Measurements from ENCODE around the gene LCE3D. TPM values are rescaled to one million over a fixed set of nuclear protein-coding genes. Genes with fewer than 3 reads are reported as not detected.

Gene LCE3D
- total and polyA plus RNA-seq, 2 experiments from 2014 or later = not detected

DNA sequence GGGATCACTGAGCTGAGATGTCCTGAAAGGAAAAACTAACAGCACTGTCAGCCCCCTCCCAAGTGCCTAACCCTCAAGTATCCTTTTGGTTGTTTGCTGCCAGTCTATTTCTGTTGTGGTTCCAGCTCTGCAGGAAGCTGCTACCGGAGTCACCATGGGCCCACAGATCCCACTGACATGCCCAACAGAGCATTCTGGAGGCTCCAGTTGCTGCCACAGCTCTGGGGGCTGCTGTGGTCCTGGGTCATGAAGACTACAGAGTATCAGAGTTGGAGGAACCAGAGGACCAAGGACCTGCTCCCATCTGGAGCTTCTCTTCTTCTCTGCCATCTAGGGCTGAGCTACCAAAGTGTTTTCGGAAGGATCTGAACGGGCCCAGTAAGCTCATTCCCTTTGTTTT is 41.7 kb upstream of the LCE3D start:
- Histone ChIP-seq H3K9me2 (ENCODE audit: insufficient read depth) (peaks cover 13% of the 10 kb centered on the region; the same call in 1 of the 2 replicates), H3K27me3 (ENCODE audit: insufficient read depth) (no peaks in the 10 kb centered on the region; the same call in 1 of the 2 replicates), H3K79me2 (replicated peaks; ENCODE audit: insufficient read depth) (no peaks in the 10 kb centered on the region), H4K20me1 (replicated peaks; ENCODE audit: insufficient read depth) (no peaks in the 10 kb centered on the region), H3K4me2 (no peak overlapping the region), H3F3A (replicated peaks; ENCODE audit: low read depth) (no peaks in the 10 kb centered on the region), H3K4me3 (no peak overlapping the region), H3K4me1 (ENCODE audit: insufficient read depth) (peaks cover 5% of the 10 kb centered on the region; the same call in 1 of the 2 replicates), H2AFZ (no peak overlapping the region), H3K27ac (ENCODE audit: low read depth) (no peak overlapping the region), H3K36me3 (ENCODE audit: insufficient read depth) (peaks cover 7% of the 10 kb centered on the region; the same call in 1 of the 2 replicates)
- Mint-ChIP-seq H3K27ac (no peak overlapping the region), H3K4me3 (no peak overlapping the region), H3K36me3 (ENCODE audit: low read depth) (peaks cover 24% of the 10 kb centered on the region), H3K27me3 (ENCODE audit: insufficient read depth, low read depth, poor library complexity) (peaks cover 4% of the 10 kb centered on the region), H3K4me1 (no peaks in the 10 kb centered on the region; the same call in 2 of the 3 replicates), H3K9me3 (peaks cover 41% of the 10 kb centered on the region)
- TF ChIP-seq EZH2 (IDR thresholded peaks at IDR 0.05; ENCODE audit: low read depth, unreplicated experiment) (no peak), ZNF462 (CRISPR knock-in tag; IDR thresholded peaks at IDR 0.05) (no peak), STAT1 (IDR thresholded peaks at IDR 0.05; ENCODE audit: unreplicated experiment) (no peak), EZH2phosphoT487 (IDR thresholded peaks at IDR 0.05; ENCODE audit: unreplicated experiment) (no peak), NANOG (IDR thresholded peaks at IDR 0.05; ENCODE audit: borderline replicate concordance) (no peak), CREB1 (CRISPR knock-in tag; IDR thresholded peaks at IDR 0.05; ENCODE audit: low read depth) (no peak), POLR2AphosphoS5 (IDR thresholded peaks at IDR 0.05; ENCODE audit: low read depth) (no peak), ZNF114 (CRISPR knock-in tag; IDR thresholded peaks at IDR 0.05) (no peak), ZNF331 (CRISPR knock-in tag; IDR thresholded peaks at IDR 0.05; ENCODE audit: low read depth) (no peak), JUNB (IDR thresholded peaks at IDR 0.05; ENCODE audit: unreplicated experiment) (no peak)
- TF ChIP-seq, protein P1, sequence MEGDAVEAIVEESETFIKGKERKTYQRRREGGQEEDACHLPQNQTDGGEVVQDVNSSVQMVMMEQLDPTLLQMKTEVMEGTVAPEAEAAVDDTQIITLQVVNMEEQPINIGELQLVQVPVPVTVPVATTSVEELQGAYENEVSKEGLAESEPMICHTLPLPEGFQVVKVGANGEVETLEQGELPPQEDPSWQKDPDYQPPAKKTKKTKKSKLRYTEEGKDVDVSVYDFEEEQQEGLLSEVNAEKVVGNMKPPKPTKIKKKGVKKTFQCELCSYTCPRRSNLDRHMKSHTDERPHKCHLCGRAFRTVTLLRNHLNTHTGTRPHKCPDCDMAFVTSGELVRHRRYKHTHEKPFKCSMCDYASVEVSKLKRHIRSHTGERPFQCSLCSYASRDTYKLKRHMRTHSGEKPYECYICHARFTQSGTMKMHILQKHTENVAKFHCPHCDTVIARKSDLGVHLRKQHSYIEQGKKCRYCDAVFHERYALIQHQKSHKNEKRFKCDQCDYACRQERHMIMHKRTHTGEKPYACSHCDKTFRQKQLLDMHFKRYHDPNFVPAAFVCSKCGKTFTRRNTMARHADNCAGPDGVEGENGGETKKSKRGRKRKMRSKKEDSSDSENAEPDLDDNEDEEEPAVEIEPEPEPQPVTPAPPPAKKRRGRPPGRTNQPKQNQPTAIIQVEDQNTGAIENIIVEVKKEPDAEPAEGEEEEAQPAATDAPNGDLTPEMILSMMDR (conservative IDR thresholded peaks at IDR 0.05; ENCODE audit: low read depth in 2 of 2) = no peak
- TF ChIP-seq, protein P2, sequence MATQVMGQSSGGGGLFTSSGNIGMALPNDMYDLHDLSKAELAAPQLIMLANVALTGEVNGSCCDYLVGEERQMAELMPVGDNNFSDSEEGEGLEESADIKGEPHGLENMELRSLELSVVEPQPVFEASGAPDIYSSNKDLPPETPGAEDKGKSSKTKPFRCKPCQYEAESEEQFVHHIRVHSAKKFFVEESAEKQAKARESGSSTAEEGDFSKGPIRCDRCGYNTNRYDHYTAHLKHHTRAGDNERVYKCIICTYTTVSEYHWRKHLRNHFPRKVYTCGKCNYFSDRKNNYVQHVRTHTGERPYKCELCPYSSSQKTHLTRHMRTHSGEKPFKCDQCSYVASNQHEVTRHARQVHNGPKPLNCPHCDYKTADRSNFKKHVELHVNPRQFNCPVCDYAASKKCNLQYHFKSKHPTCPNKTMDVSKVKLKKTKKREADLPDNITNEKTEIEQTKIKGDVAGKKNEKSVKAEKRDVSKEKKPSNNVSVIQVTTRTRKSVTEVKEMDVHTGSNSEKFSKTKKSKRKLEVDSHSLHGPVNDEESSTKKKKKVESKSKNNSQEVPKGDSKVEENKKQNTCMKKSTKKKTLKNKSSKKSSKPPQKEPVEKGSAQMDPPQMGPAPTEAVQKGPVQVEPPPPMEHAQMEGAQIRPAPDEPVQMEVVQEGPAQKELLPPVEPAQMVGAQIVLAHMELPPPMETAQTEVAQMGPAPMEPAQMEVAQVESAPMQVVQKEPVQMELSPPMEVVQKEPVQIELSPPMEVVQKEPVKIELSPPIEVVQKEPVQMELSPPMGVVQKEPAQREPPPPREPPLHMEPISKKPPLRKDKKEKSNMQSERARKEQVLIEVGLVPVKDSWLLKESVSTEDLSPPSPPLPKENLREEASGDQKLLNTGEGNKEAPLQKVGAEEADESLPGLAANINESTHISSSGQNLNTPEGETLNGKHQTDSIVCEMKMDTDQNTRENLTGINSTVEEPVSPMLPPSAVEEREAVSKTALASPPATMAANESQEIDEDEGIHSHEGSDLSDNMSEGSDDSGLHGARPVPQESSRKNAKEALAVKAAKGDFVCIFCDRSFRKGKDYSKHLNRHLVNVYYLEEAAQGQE (IDR thresholded peaks at IDR 0.05; ENCODE audit: unreplicated experiment) = no peak
- TF ChIP-seq, protein P3, sequence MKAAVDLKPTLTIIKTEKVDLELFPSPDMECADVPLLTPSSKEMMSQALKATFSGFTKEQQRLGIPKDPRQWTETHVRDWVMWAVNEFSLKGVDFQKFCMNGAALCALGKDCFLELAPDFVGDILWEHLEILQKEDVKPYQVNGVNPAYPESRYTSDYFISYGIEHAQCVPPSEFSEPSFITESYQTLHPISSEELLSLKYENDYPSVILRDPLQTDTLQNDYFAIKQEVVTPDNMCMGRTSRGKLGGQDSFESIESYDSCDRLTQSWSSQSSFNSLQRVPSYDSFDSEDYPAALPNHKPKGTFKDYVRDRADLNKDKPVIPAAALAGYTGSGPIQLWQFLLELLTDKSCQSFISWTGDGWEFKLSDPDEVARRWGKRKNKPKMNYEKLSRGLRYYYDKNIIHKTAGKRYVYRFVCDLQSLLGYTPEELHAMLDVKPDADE (IDR thresholded peaks at IDR 0.05) = no peak
- DNase-seq (ENCODE audit: low spot score) (no peak), ATAC-seq (no peak)
